BJ (cell line): ENCODE measurements around the gene RUNX1. TPM values are rescaled to one million over a fixed set of nuclear protein-coding genes. Genes with fewer than 3 reads are reported as not detected.

Experiments used
- CTCF ChIA-PET: fragments of 350-600 bp; formaldehyde crosslinking; extraction: SDS; loops from one replicate; lab custom pipeline; 2021; ENCODE audit warnings: antibody characterized with exemption, inconsistent platforms; lab: Yijun Ruan, JAX
- POLR2A ChIA-PET: fragments of 300-600 bp; sonication (Branson Sonifier 250); formaldehyde crosslinking; extraction: SDS; loops from one replicate; lab custom pipeline; 2021; ENCODE audit warnings: antibody characterized with exemption; lab: Charles Lee
- DNase-seq: peaks from one replicate; pipeline ENCODE4 v3.0.0-alpha.2; 2011; ENCODE audit warnings: low read depth
- H3K27me3 ChIP-seq: 2 replicates; pipeline ENCODE4 v1.6.0; 2011; ENCODE audit warnings: low read length; ENCODE audit not compliant: control insufficient read depth, insufficient read depth
- H3K36me3 ChIP-seq: 2 replicates; pipeline ENCODE4 v1.5.1; 2011; ENCODE audit warnings: low read length; ENCODE audit not compliant: control insufficient read depth, insufficient read depth
- H3K4me3 ChIP-seq: 2 replicates; pipeline ENCODE4 v1.5.1; 2011; ENCODE audit warnings: low read depth, mild to moderate bottlenecking, control low read depth, low read length
- CTCF ChIP-seq: IDR thresholded peaks from 2 replicates; pipeline ENCODE4 v1.5.1; 2011; ENCODE audit warnings: low read depth, mild to moderate bottlenecking, control low read depth, inconsistent platforms, low read length, moderate library complexity; ENCODE audit not compliant: insufficient read depth
- polyA plus RNA-seq: library from polyadenylated mRNA; depleted of rRNA; stranded (reverse); fragments of >200 nt; gene quantifications from 2 replicates; pipeline ENCODE4 v1.2.3, GENCODE V29; 2011

RUNX1 gene
- polyA plus RNA-seq, 1 experiment, result 36.1 TPM

GRCh38 chr21:34774750-34775149 is 274.4 kb downstream of the RUNX1 start:
- Histone ChIP-seq H3K4me3 (no peak overlapping the region), H3K27me3 (no peaks in the 10 kb centered on the region), H3K36me3 (no peaks in the 10 kb centered on the region)
- CTCF ChIA-PET, result interaction anchor here (0.6 to 2.3 kb wide), 4 partner anchors 12 to 37 kb away, joined by 3 to 7 read pairs (median 4); no protein-coding TSS in a partner anchor
- POLR2A ChIA-PET, result no interaction called here
- no peak for DNase-seq
- TF ChIP-seq CTCF, result no peak

- no peak for TF ChIP-seq CTCF
- ChIA-PET CTCF (interaction anchor here (1.5 kb wide), 1 partner anchor 26 kb away, joined by 3 read pairs; no protein-coding TSS in a partner anchor), POLR2A (no interaction called here)
- DNase-seq, result no peak
- H3K36me3 ChIP-seq, result no peaks in the 10 kb centered on the region
- no peaks in the 10 kb centered on the region for H3K27me3 ChIP-seq
- H3K4me3 ChIP-seq, result no peak overlapping the region
Observed at GRCh38 chr21:34771512-34772028, 277.5 kb downstream of the RUNX1 start.

- Histone ChIP-seq H3K27me3 (no peaks in the 10 kb centered on the region), H3K4me3 (no peak overlapping the region), H3K36me3 (no peaks in the 10 kb centered on the region)
- CTCF ChIA-PET, result interaction anchor here (1.5 kb wide), 1 partner anchor 25 kb away, joined by 3 read pairs; no protein-coding TSS in a partner anchor
- POLR2A ChIA-PET, result no interaction called here
- DNase-seq, result no peak
- TF ChIP-seq CTCF, result no peak
Observed at GRCh38 chr21:34770576-34770975, 278.5 kb downstream of the RUNX1 start.

GRCh38 chr21:34768326-34768725 is 280.8 kb downstream of the RUNX1 start:
- ChIA-PET POLR2A (no interaction called here), CTCF (no interaction called here)
- TF ChIP-seq CTCF, result no peak
- no peaks in the 10 kb centered on the region for H3K27me3 ChIP-seq
- no peak overlapping the region for H3K4me3 ChIP-seq
- no peaks in the 10 kb centered on the region for H3K36me3 ChIP-seq
- DNase-seq, result no peak

- Histone ChIP-seq H3K27me3 (no peaks in the 10 kb centered on the region), H3K4me3 (no peak overlapping the region), H3K36me3 (no peaks in the 10 kb centered on the region)
- POLR2A ChIA-PET, result no interaction called here
- TF ChIP-seq CTCF, result no peak
- DNase-seq, result no peak
- CTCF ChIA-PET, result no interaction called here
Observed at GRCh38 chr21:34766862-34767261, 282.2 kb downstream of the RUNX1 start.
